Liver (tissue), 3 donors: ENCODE measurements around the gene GABRR1.

Experiments used
- CTCF ChIP-seq: fragments of 150-350 bp; IDR thresholded peaks from 2 replicates; pipeline ENCODE4 v1.5.1; 2017; ENCODE audit warnings: improper control_type of control experiment, low read depth, low read length; ENCODE audit not compliant: missing input control
- GABPA ChIP-seq, 2 donors: IDR thresholded peaks in 1 of 2; conservative IDR thresholded peaks in 1 of 2; 2 replicates each; pipeline ENCODE4 v1.6.1; 2016; ENCODE audit warnings: antibody characterized with exemption in 2 of 2, mild to moderate bottlenecking in 1 of 2, moderate library complexity in 1 of 2
- HNF4G ChIP-seq: IDR thresholded peaks from 2 replicates; pipeline ENCODE4 v1.6.1; 2016; ENCODE audit warnings: antibody characterized with exemption
- JUND ChIP-seq, 2 donors: IDR thresholded peaks; 2 replicates each; pipeline ENCODE4 v1.6.1; 2016; ENCODE audit warnings: antibody characterized with exemption in 2 of 2
- RAD21 ChIP-seq, 2 donors: IDR thresholded peaks; 2 replicates each; pipeline ENCODE4 v1.6.1; 2016; ENCODE audit warnings: antibody characterized with exemption in 2 of 2, mild to moderate bottlenecking in 2 of 2
- REST ChIP-seq: IDR thresholded peaks from 2 replicates; pipeline ENCODE4 v1.6.1; 2016; ENCODE audit warnings: antibody characterized with exemption, mild to moderate bottlenecking
- SP1 ChIP-seq: IDR thresholded peaks from 2 replicates; pipeline ENCODE4 v1.6.1; 2018; ENCODE audit warnings: antibody characterized with exemption, mild to moderate bottlenecking
- TAF1 ChIP-seq: conservative IDR thresholded peaks from 2 replicates; pipeline ENCODE4 v1.6.1; 2016; ENCODE audit warnings: antibody characterized with exemption, mild to moderate bottlenecking
- YY1 ChIP-seq: IDR thresholded peaks from 2 replicates; pipeline ENCODE4 v1.6.1; 2016; ENCODE audit warnings: antibody characterized with exemption, mild to moderate bottlenecking
- donor health status: healthy.
- donor health status: healthy.

- TF ChIP-seq TAF1 (no peak), CTCF (no peak), RAD21 (IDR thresholded peaks at IDR 0.05) (no peak), REST (no peak), JUND (IDR thresholded peaks at IDR 0.05) (no peak), SP1 (no peak), YY1 (no peak), GABPA (IDR thresholded peaks at IDR 0.05 in 1 of 2, conservative IDR thresholded peaks at IDR 0.05 in 1 of 2) (no peak), HNF4G (no peak)
Observed at GRCh38 chr6:89132057-89132456, 85.1 kb downstream of the GABRR1 start.
